Adipose tissue (tissue), 3 donors: ENCODE measurements around the gene JAK3. TPM values are rescaled to one million over a fixed set of nuclear protein-coding genes. Genes with fewer than 3 reads are reported as not detected.
"Not testable (repeated sequence)": the region's sequence is repeated elsewhere in the genome, so short reads cannot be mapped to it uniquely, and the experiment has no call there.

Experiments
- H3K27ac ChIP-seq: one replicate; pipeline ENCODE4 v1.5.1; 2013; ENCODE audit warnings: low read depth, low read length
- WGBS, 3 donors: extraction: QIAGEN DNeasy Blood & Tissue Kit; methylation state at CpG; one replicate each; pipeline ENCODE4 v1.1.7; 2013; 5-methylcytosine and 5-hydroxymethylcytosine counted together
- polyA plus RNA-seq, 3 donors: library from polyadenylated mRNA; stranded (reverse); fragments of 200-250 nt; gene quantifications; one replicate each; pipeline ENCODE4 v1.2.3, GENCODE V29; 2013
- donor health status: healthy with polysubstance abuse.
- donor health status: Bipolar disorder and iron deficiency.
- donor health status: healthy.

JAK3 gene
- polyA plus RNA-seq, 3 donors, result 1.9 to 11.1 (median 9.7) TPM

- 50 to 71% (median 58%) methylated on average over 8 of the region's 8 CpGs for WGBS, 3 donors
- no peak overlapping the region for H3K27ac ChIP-seq
Measured at GRCh38 chr19:17824339-17824738, 23.4 kb downstream of the JAK3 start.

GRCh38 chr19:17821190-17821589 is 26.6 kb downstream of the JAK3 start, which contains the start of gene INSL3:
Gene INSL3 (minus strand): TSS chr19:17821519. CDS start chr19:17821506, 13 bp downstream.
- 64 to 76% (median 65%) methylated on average over 34 of the region's 34 CpGs for WGBS, 3 donors
- H3K27ac ChIP-seq, result no peak within 1 kb of the TSS

GRCh38 chr19:17817668-17818363 is 30.0 kb downstream of the JAK3 start:
- WGBS, 3 donors, result 75 to 85% (median 77%) methylated on average over 12 to 13 of the region's 13 CpGs
- H3K27ac ChIP-seq, result no peak overlapping the region

- H3K27ac ChIP-seq, result no peak overlapping the region
- WGBS, 3 donors, result 55 to 83% (median 80%) methylated on average over 5 of the region's 5 CpGs
Measured at GRCh38 chr19:17812099-17812498, 35.7 kb downstream of the JAK3 start.

- 88 to 90% (median 89%) methylated on average over 20 of the region's 20 CpGs for WGBS, 3 donors
- no peak overlapping the region for H3K27ac ChIP-seq
Measured at GRCh38 chr19:17811681-17812080, 36.1 kb downstream of the JAK3 start.

- no peak overlapping the region for H3K27ac ChIP-seq
- 95 to 97% (median 96%) methylated on average over 2 of the region's 2 CpGs for WGBS, 3 donors
Measured at GRCh38 chr19:17811103-17811502, 36.7 kb downstream of the JAK3 start.

GRCh38 chr19:17807731-17808316 is 40.0 kb downstream of the JAK3 start:
- 53 to 65% (median 60%) methylated on average over 38 of the region's 38 CpGs for WGBS, 3 donors
- no peak overlapping the region for H3K27ac ChIP-seq

GRCh38 chr19:17806945-17807344 is 40.8 kb downstream of the JAK3 start:
- no peak overlapping the region for H3K27ac ChIP-seq
- WGBS, 3 donors, result 67 to 68% (median 67%) methylated on average over 3 of the region's 3 CpGs

- H3K27ac ChIP-seq, result no peak overlapping the region
- 88 to 89% (median 88%) methylated on average over 4 of the region's 4 CpGs for WGBS, 3 donors
Measured at GRCh38 chr19:17805427-17805826, 42.4 kb downstream of the JAK3 start.

GRCh38 chr19:17803264-17803896 is 44.4 kb downstream of the JAK3 start:
- no peak overlapping the region for H3K27ac ChIP-seq
- WGBS, 3 donors, result 41 to 59% (median 45%) methylated on average over 14 of the region's 14 CpGs

GRCh38 chr19:17802137-17802858 is 45.5 kb downstream of the JAK3 start:
- H3K27ac ChIP-seq, result no peak overlapping the region
- WGBS, 3 donors, result 57 to 65% (median 65%) methylated on average over 12 of the region's 12 CpGs

- H3K27ac ChIP-seq, result not testable (repeated sequence)
- 83 to 94% (median 85%) methylated on average over 3 of the region's 3 CpGs for WGBS, 3 donors
Measured at GRCh38 chr19:17798599-17798998, 49.2 kb downstream of the JAK3 start.

- H3K27ac ChIP-seq, result no peak overlapping the region
- 43 to 71% (median 66%) methylated on average over 11 of the region's 11 CpGs for WGBS, 3 donors
Measured at GRCh38 chr19:17797424-17798201, 50.2 kb downstream of the JAK3 start.

GRCh38 chr19:17796838-17797423 is 50.9 kb downstream of the JAK3 start:
- 33 to 61% (median 55%) methylated on average over 1 of the region's 1 CpG for WGBS, 3 donors

GRCh38 chr19:17796013-17796837 is 51.6 kb downstream of the JAK3 start:
- no peak overlapping the region for H3K27ac ChIP-seq
- 59 to 73% (median 67%) methylated on average over 6 of the region's 6 CpGs for WGBS, 3 donors

More at GRCh38 chr19:17796838-17797423, 50.9 kb downstream of the JAK3 start:
- no peak overlapping the region for H3K27ac ChIP-seq

- no peak overlapping the region for H3K27ac ChIP-seq
- WGBS, 3 donors, result 26 to 36% (median 33%) methylated on average over 14 of the region's 14 CpGs
Measured at GRCh38 chr19:17795495-17795856, 52.3 kb downstream of the JAK3 start.
